Measurements from ENCODE around the gene FGD6. TPM values are rescaled to one million over a fixed set of nuclear protein-coding genes. Genes with fewer than 3 reads are reported as not detected.
A peak's percentile ranks its signal among the peaks of the same experiment; 100 is the strongest.

FGD6 gene
- total RNA-seq, 1 experiment from 2014 or later: 18.2 TPM

- TF ChIP-seq CTCF (IDR thresholded peaks at IDR 0.05 in 2 of 3, conservative IDR thresholded peaks at IDR 0.05 in 1 of 3; ENCODE audit: borderline replicate concordance in 1 of 3, insufficient read depth in 1 of 3, low read depth in 2 of 3, low read length in 2 of 3): no peak
- no peak for TF ChIP-seq ZNF274 (IDR thresholded peaks at IDR 0.05; ENCODE audit: low read depth, low read length)
- no peak for TF ChIP-seq ZFX (IDR thresholded peaks at IDR 0.05)
- TF ChIP-seq ATF3 (IDR thresholded peaks at IDR 0.05): no peak
- TF ChIP-seq SIN3A (IDR thresholded peaks at IDR 0.05; ENCODE audit: low read depth): no peak
- TF ChIP-seq EGR1 (IDR thresholded peaks at IDR 0.05; ENCODE audit: low read depth): peak; percentile 61; the same call in 1 of the 2 replicates
- 0 out of 2 replicates have a peak, but pooled peaks have one; percentile 20 for TF ChIP-seq FOSL1 (IDR thresholded peaks at IDR 0.05; ENCODE audit: low read depth)
- no peak for TF ChIP-seq MAX (IDR thresholded peaks at IDR 0.05)
- TF ChIP-seq SRF (IDR thresholded peaks at IDR 0.05; ENCODE audit: low read depth): no peak
- no peak for TF ChIP-seq TCF7L2 (IDR thresholded peaks at IDR 0.05; ENCODE audit: borderline replicate concordance, extremely low read depth, insufficient read depth, insufficient read length)
- TF ChIP-seq ZBTB33 (IDR thresholded peaks at IDR 0.05; ENCODE audit: extremely low read depth, insufficient replicate concordance, low read length): no peak
- TF ChIP-seq EZH2 (IDR thresholded peaks at IDR 0.05): no peak
- TF ChIP-seq POLR2AphosphoS5 (IDR thresholded peaks at IDR 0.05; ENCODE audit: low read depth, low read length): no peak
- TF ChIP-seq SP1 (IDR thresholded peaks at IDR 0.05; ENCODE audit: low read depth): 0 out of 2 replicates have a peak, but pooled peaks have one; percentile 18
- 0 out of 2 replicates have a peak, but pooled peaks have one; percentile 28 for TF ChIP-seq CBX3 (IDR thresholded peaks at IDR 0.05; ENCODE audit: low read depth)
- TF ChIP-seq JUND (IDR thresholded peaks at IDR 0.05): 0 out of 2 replicates have a peak, but pooled peaks have one; percentile 13
- no peak for TF ChIP-seq RAD21 (IDR thresholded peaks at IDR 0.05; ENCODE audit: low read depth)
These were observed 16.1 kb downstream of the FGD6 start (continued) for GRCh38 chr12:95201056-95201670.
